K562 (cell line): ENCODE measurements around the gene PLK5. TPM values are rescaled to one million over a fixed set of nuclear protein-coding genes. Genes with fewer than 3 reads are reported as not detected.

Experiments
- ATAC-seq: fragments of 200-7000 bp; cut with Tn5 transposase; 3 replicates; pipeline ENCODE4 v1.9.1; 2020; ENCODE audit warnings: moderate library complexity
- BruUV-seq: library from RNA; stranded (reverse); fragments of 400-500 nt; replicated peaks from 2 replicates; lab custom pipeline; 2021; lab: Mats Ljungman, UMichigan
- CTCF ChIA-PET: fragments of 300-600 bp; formaldehyde crosslinking; extraction: SDS; loops from one replicate; lab custom pipeline; 2021; ENCODE audit warnings: low intra/inter-chr PET ratio; lab: Yijun Ruan, JAX
- POLR2A ChIA-PET: fragments of 300-600, 350-650 bp; sonication (Branson Sonifier 250); formaldehyde crosslinking; extraction: SDS; loops from one replicate; lab custom pipeline; 2021; ENCODE audit warnings: antibody characterized with exemption, inconsistent platforms; lab: Yijun Ruan, JAX
- DNase-seq, 4 experiments: peaks; one replicate each; pipeline versions ENCODE4 v3.0.0 to v3.0.0-alpha.2; 2011 to 2018; ENCODE audit warnings: low spot score in 3 of 4, mixed read lengths in 3 of 4; ENCODE audit errors: extremely low read depth in 1 of 4
- FAIRE-seq: peaks from 2 replicates; lab custom pipeline; 2011; peaks lifted over from hg19 to GRCh38; lab: Jason Lieb, UNC
- H2AFZ ChIP-seq: 2 replicates; pipeline ENCODE4 v1.6.0; 2011; ENCODE audit warnings: low read depth, low read length, control low read depth, inconsistent platforms
- H3K27ac ChIP-seq: fragments of 200-600 bp; 3 replicates; pipeline ENCODE4 v1.8.0; 2011; ENCODE audit warnings: low read depth, mild to moderate bottlenecking, control low read depth, inconsistent platforms, low read length, moderate library complexity, mixed read lengths; ENCODE audit errors: extremely low read depth
- H3K27me3 ChIP-seq, 2 experiments: fragments of 300-600 bp in 1 of 2; 2 replicates in 1 of 2; 3 replicates in 1 of 2; pipeline versions ENCODE4 v1.6.0 to v1.8.0; 2011; ENCODE audit warnings: inconsistent platforms in 2 of 2, low read length in 2 of 2, mild to moderate bottlenecking in 1 of 2, mixed read lengths in 1 of 2, moderate library complexity in 1 of 2; ENCODE audit not compliant: control insufficient read depth in 2 of 2, insufficient read depth in 2 of 2
- H3K36me3 ChIP-seq: fragments of 300-600 bp; 3 replicates; pipeline ENCODE4 v1.8.0; 2011; ENCODE audit warnings: mild to moderate bottlenecking, low read length, inconsistent platforms; ENCODE audit not compliant: control insufficient read depth, insufficient read depth
- H3K4me1 ChIP-seq, 2 experiments: fragments of 200-600 bp in 1 of 2; replicated peaks in 1 of 2; 2 replicates in 1 of 2; 3 replicates in 1 of 2; pipeline versions ENCODE4 v1.5.1 to v1.8.0; 2011; ENCODE audit warnings: inconsistent platforms in 2 of 2, low read length in 2 of 2, mild to moderate bottlenecking in 1 of 2, mixed read lengths in 1 of 2, moderate library complexity in 1 of 2; ENCODE audit not compliant: control insufficient read depth in 2 of 2, insufficient read depth in 2 of 2
- H3K4me2 ChIP-seq: 2 replicates; pipeline ENCODE4 v1.6.1; 2011; ENCODE audit warnings: low read length, control low read depth, inconsistent platforms, mixed read lengths; ENCODE audit not compliant: insufficient read depth
- H3K4me3 ChIP-seq: fragments of 200-600 bp; sonication (generic), shearing (Covaris generic); 2 replicates; pipeline ENCODE4 v1.5.1; 2016; ENCODE audit warnings: control low read depth, inconsistent platforms
- H3K79me2 ChIP-seq: fragments of 200-600 bp; 3 replicates; pipeline ENCODE4 v1.8.0; 2011; ENCODE audit warnings: low read length, inconsistent platforms; ENCODE audit not compliant: control insufficient read depth, insufficient read depth
- H3K9ac ChIP-seq, 2 experiments: 2 replicates each; pipeline versions ENCODE4 v1.6.0 to v1.6.1; 2011; ENCODE audit warnings: low read depth in 2 of 2, low read length in 2 of 2, control low read depth in 1 of 2, inconsistent platforms in 1 of 2, mild to moderate bottlenecking in 1 of 2, mixed read lengths in 1 of 2; ENCODE audit not compliant: insufficient read depth in 1 of 2
- H3K9me1 ChIP-seq: one replicate; pipeline ENCODE4 v1.6.0; 2011; ENCODE audit warnings: inconsistent platforms, mild to moderate bottlenecking, low read length, moderate library complexity; ENCODE audit not compliant: control insufficient read depth, insufficient read depth
- H3K9me3 ChIP-seq: replicated peaks from 2 replicates; pipeline ENCODE4 v1.5.1; 2011; ENCODE audit warnings: low read depth, low read length, inconsistent platforms; ENCODE audit not compliant: control insufficient read depth, insufficient read depth
- H4K20me1 ChIP-seq: replicated peaks from 2 replicates; pipeline ENCODE4 v1.6.1; 2011; ENCODE audit warnings: low read length, inconsistent platforms, mixed read lengths; ENCODE audit not compliant: control insufficient read depth, insufficient read depth
- HNRNPL ChIP-seq: fragments of 200-400 bp; formaldehyde crosslinking; IDR thresholded peaks from 2 replicates; pipeline ENCODE4 v1.6.1; 2017; ENCODE audit warnings: low read depth, mild to moderate bottlenecking, low read length
- MAFG ChIP-seq: fragments of 450-650 bp; conservative IDR thresholded peaks from 2 replicates; pipeline ENCODE4 v1.6.1; 2016; ENCODE audit warnings: missing genetic modification characterization, missing compliant biosample characterization
- ZFP36 ChIP-seq: fragments of 150-350 bp; IDR thresholded peaks from 2 replicates; pipeline ENCODE4 v1.6.1; 2018; ENCODE audit warnings: low read length, low read depth; ENCODE audit not compliant: partially characterized antibody
- ZKSCAN8 ChIP-seq: fragments of 200-800 bp; sonication (Bioruptor generic); IDR thresholded peaks from 2 replicates; pipeline ENCODE4 v1.6.1; 2016; ENCODE audit warnings: missing genetic modification characterization, missing compliant biosample characterization
- WGBS: fragments of 100-300 bp; shearing (Covaris generic); methylation state at CpG from one replicate; pipeline ENCODE4 v1.1.6; 2016; ENCODE audit warnings: low coverage, mixed read lengths; ENCODE audit not compliant: insufficient coverage; ENCODE audit errors: missing lambda C conversion rate; 5-methylcytosine and 5-hydroxymethylcytosine counted together
- in situ Hi-C: fragments of 300-500 bp; cut with MboI; formaldehyde crosslinking; loops from 4 replicates; pipeline ENCODE4 v1.15.0; 2018; ENCODE audit warnings: inconsistent platforms, mixed read lengths
- intact Hi-C: fragments of 100-400 bp; cut with micrococcal nuclease; formaldehyde crosslinking; loops from 2 replicates; pipeline ENCODE4 v1.14.2; 2022
- polyA plus RNA-seq, 8 experiments: library from polyadenylated mRNA; depleted of rRNA in 4 of 8; stranded (reverse) in 5 of 8; unstranded in 3 of 8; fragments of >200 nt; fragmentation: Nextera tagmentation in 2 of 8; fragmentation: Illumina TruSeq in 1 of 8; extraction: Ambion mirVana in 2 of 8; extraction: Trizol in 1 of 8; gene quantifications; 2 replicates each; pipeline versions ENCODE4 v1.2.1 to v1.2.3, GENCODE V29; 2011 to 2014; ENCODE audit warnings: inconsistent platforms in 1 of 8, missing spikeins in 1 of 8
- total RNA-seq, 7 experiments: library from RNA; depleted of rRNA in 6 of 7; stranded (reverse); fragments of >200 nt in 6 of 7; fragmentation: Illumina TruSeq in 2 of 7; extraction: Trizol in 2 of 7; gene quantifications; 2 replicates each; pipeline versions ENCODE4 v1.2.1 to v1.2.3, GENCODE V29; 2011 to 2021; ENCODE audit warnings: low replicate concordance in 1 of 7
- TF ChIP-seq, protein P1 (sequence below): fragments of 450-650 bp; IDR thresholded peaks from one replicate; pipeline ENCODE4 v1.6.1; 2018; ENCODE audit warnings: mild to moderate bottlenecking, moderate library complexity; ENCODE audit not compliant: partially characterized antibody
- TF ChIP-seq, protein P2 (sequence below): sonication (generic); formaldehyde crosslinking; IDR thresholded peaks from 2 replicates; pipeline ENCODE4 v1.9.0; 2022; ENCODE audit warnings: mild to moderate bottlenecking, missing genetic modification reagents

The PLK5 gene
- total and polyA plus RNA-seq, 9 of the 15 experiments (the other 6 are each of a cell fraction or from before 2014, with no cell fraction given), result 0.04 to 0.23 (median 0.11) TPM; not detected in 5

DNA sequence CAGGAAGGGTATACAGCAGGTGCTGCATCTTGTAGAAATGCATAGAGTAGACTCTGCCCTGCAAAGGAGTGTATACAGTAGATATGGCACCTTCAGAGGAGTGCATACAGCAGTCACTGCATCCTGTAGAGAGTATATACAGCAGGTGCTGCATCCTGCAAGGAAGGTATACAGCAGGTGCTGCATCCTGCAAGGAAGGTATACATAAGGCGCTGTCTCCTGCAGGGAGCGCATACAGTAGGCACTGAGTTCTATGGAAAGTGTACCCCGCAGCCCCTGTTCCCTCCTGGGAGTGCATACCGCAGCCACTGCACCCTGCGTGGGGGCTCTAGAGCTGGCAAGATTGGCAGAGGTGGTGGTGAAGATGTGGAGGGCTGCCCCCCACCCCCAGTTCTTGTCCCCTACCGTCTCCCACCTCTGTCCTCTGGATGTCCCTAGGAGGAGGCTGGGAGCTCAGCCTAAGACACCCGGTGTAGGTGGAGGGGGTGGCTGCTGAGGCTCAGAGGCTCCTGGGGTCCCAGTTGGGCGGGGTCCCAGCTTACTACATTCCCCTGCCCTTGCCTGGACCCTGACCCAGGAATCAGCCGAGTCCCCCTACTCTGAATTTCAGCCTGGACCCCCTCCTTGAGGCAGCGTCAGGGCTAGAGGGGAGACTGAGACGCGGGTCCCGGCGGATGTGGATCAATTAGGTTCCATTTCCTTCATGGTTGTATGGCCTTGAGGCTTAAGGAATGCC lies 8.7 kb upstream of the PLK5 start:
- 44% methylated on average over 13 of the region's 14 CpGs for WGBS
- Histone ChIP-seq H3K4me2 (no peak overlapping the region), H2AFZ (no peak overlapping the region), H3K4me3 (no peak overlapping the region), H3K79me2 (peaks cover 11% of the 10 kb centered on the region; the same call in 2 of the 3 replicates), H3K4me1 (peaks cover 0 to 47% of the 10 kb centered on the region in 2 experiments), H3K36me3 (peaks cover 4% of the 10 kb centered on the region; the same call in 1 of the 3 replicates), H3K27me3 (0 out of 5 replicates have a peak, but pooled peaks cover 0 to 3% of the 10 kb centered on the region in 2 experiments), H3K9me1 (no peaks in the 10 kb centered on the region), H3K9me3 (peaks cover 3% of the 10 kb centered on the region)
- in situ Hi-C loops, result no loop called here
- DNase-seq, result no peak
- POLR2A ChIA-PET, result no interaction called here
- no TSS peak for BruUV-seq
- TF ChIP-seq ZKSCAN8 (CRISPR knock-in tag) (peak; percentile 99), HNRNPL (no peak), ZFP36 (peak; percentile 18)
- TF ChIP-seq, all 486 proteins: peak for 2
- CTCF ChIA-PET, result no interaction called here
- Histone ChIP-seq H4K20me1 (no peaks in the 10 kb centered on the region), H3K27ac (no peak overlapping the region), H3K9ac (peak overlapping the region in 1 of 2 experiments; percentile 37; a peak in 1 of 4 replicates)
- ATAC-seq (no peak), FAIRE-seq (no peak)
- intact Hi-C loops, result loop anchor here (5.0 kb wide), 1 partner anchor 58 kb away; no protein-coding TSS in a partner anchor

DNA sequence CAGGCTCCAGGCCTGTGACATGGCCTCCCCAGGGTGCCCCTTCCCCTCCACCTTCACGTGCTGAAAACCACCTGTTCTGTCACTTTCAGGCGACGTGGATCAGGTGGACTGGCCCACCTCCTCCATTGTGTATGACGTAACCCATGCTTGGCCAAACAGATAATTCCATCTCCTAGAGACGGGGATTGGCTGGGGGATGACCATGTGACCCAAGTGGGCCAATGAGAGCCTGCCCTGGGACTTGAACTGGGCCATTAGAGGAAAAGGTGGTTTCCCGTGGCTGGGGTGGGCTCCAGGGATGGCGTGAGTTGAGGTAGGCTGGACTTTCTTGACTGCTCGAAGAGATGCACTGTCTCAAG lies 7.5 kb upstream of the PLK5 start:
- ATAC-seq (peak; percentile 24; the same call in 1 of the 3 replicates), FAIRE-seq (no peak), DNase-seq (peak; percentile 45 to 72 (median 54))
- H3K9ac ChIP-seq, result no peak overlapping the region
- H4K20me1 ChIP-seq, result no peaks in the 10 kb centered on the region
- no peak overlapping the region for H3K4me2 ChIP-seq
- intact Hi-C loops (no loop called here), in situ Hi-C loops (no loop called here)
- no peaks in the 10 kb centered on the region for H3K9me1 ChIP-seq
- H3K27me3 ChIP-seq, result 0 out of 5 replicates have a peak, but pooled peaks cover 0 to 5% of the 10 kb centered on the region in 2 experiments
- peaks cover 11% of the 10 kb centered on the region; the same call in 2 of the 3 replicates for H3K79me2 ChIP-seq
- no peak overlapping the region for H3K4me3 ChIP-seq
- H3K9me3 ChIP-seq, result peaks cover 3% of the 10 kb centered on the region
- H3K36me3 ChIP-seq, result no peaks in the 10 kb centered on the region
- no TSS peak for BruUV-seq
- H2AFZ ChIP-seq, result no peak overlapping the region
- POLR2A ChIA-PET, result no interaction called here
- no peak overlapping the region for H3K27ac ChIP-seq
- H3K4me1 ChIP-seq, result peaks cover 0 to 43% of the 10 kb centered on the region in 2 experiments
- whole genome bisulfite sequencing, result 27% methylated on average over 8 of the region's 8 CpGs
- CTCF ChIA-PET, result no interaction called here
- TF ChIP-seq MAFG (tag), result no peak
- TF ChIP-seq, protein P1, sequence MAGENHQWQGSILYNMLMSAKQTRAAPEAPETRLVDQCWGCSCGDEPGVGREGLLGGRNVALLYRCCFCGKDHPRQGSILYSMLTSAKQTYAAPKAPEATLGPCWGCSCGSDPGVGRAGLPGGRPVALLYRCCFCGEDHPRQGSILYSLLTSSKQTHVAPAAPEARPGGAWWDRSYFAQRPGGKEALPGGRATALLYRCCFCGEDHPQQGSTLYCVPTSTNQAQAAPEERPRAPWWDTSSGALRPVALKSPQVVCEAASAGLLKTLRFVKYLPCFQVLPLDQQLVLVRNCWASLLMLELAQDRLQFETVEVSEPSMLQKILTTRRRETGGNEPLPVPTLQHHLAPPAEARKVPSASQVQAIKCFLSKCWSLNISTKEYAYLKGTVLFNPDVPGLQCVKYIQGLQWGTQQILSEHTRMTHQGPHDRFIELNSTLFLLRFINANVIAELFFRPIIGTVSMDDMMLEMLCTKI, result no peak
- TF ChIP-seq, protein P2, sequence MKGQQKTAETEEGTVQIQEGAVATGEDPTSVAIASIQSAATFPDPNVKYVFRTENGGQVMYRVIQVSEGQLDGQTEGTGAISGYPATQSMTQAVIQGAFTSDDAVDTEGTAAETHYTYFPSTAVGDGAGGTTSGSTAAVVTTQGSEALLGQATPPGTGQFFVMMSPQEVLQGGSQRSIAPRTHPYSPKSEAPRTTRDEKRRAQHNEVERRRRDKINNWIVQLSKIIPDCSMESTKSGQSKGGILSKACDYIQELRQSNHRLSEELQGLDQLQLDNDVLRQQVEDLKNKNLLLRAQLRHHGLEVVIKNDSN (CRISPR knock-in tag), result peak; percentile 94
